HT-29 (cell line): ENCODE measurements around the gene GTPBP4. TPM values are rescaled to one million over a fixed set of nuclear protein-coding genes. Genes with fewer than 3 reads are reported as not detected.
A peak's percentile ranks its signal among the peaks of the same experiment; 100 is the strongest.
"Not testable (repeated sequence)": the region's sequence is repeated elsewhere in the genome, so short reads cannot be mapped to it uniquely, and the experiment has no call there.

Source experiments
- DNase-seq: peaks from one replicate; pipeline ENCODE4 v3.0.0-alpha.2; 2015; ENCODE audit warnings: low spot score
- total RNA-seq: library from RNA; depleted of rRNA; stranded (reverse); fragments of >200 nt; shearing (Covaris generic); gene quantifications from 2 replicates; pipeline ENCODE4 v1.2.3, GENCODE V29; 2014; rRNA removed

The GTPBP4 gene
- total RNA-seq, 1 experiment from 2014 or later = 52.3 TPM

- peak; percentile 77 for DNase-seq
These were observed 68.3 kb downstream of the GTPBP4 start, which contains the start of gene WDR37 for GRCh38 chr10:1056326-1057105. TSS of gene WDR37 (plus strand) at chr10:1056385. CDS start at chr10:1072156, 15,771 bp downstream.

GRCh38 chr10:1057106-1057657 lies 68.9 kb downstream of the GTPBP4 start:
- no peak for DNase-seq

- no peak for DNase-seq
These were observed 69.8 kb downstream of the GTPBP4 start for GRCh38 chr10:1058017-1058416.

- no peak for DNase-seq
These were observed 71.7 kb downstream of the GTPBP4 start for GRCh38 chr10:1059902-1060301.

- DNase-seq = no peak
These were observed 73.9 kb downstream of the GTPBP4 start for GRCh38 chr10:1061930-1062774.

GRCh38 chr10:1063232-1063865 lies 75.1 kb downstream of the GTPBP4 start:
- no peak for DNase-seq

GRCh38 chr10:1064964-1065247 lies 76.7 kb downstream of the GTPBP4 start:
- no peak for DNase-seq

GRCh38 chr10:1066734-1067133 lies 78.5 kb downstream of the GTPBP4 start:
- DNase-seq = not testable (repeated sequence)

GRCh38 chr10:1068380-1069361 lies 80.4 kb downstream of the GTPBP4 start:
- DNase-seq = no peak

Other genes starting within 250 kb of the GTPBP4 start
- gene LARP4B, start 56.7 kb upstream of the GTPBP4 start, total RNA-seq = 60.6 and 71.1 TPM in 2 replicates
- not detected in 2 replicates for gene IDI2, start 37.4 kb downstream of the GTPBP4 start, total RNA-seq
- gene IDI1, start 60.7 kb downstream of the GTPBP4 start, total RNA-seq = 66.9 and 70.7 TPM in 2 replicates
- gene WDR37, start 68.0 kb downstream of the GTPBP4 start, total RNA-seq = 7.2 and 7.7 TPM in 2 replicates